Endodermal cell (in vitro differentiated cells): ENCODE results near the gene IBTK. TPM values are rescaled to one million over a fixed set of nuclear protein-coding genes. Genes with fewer than 3 reads are reported as not detected.
A peak's percentile ranks its signal among the peaks of the same experiment; 100 is the strongest.

Source experiments
- DNase-seq: peaks from one replicate; pipeline ENCODE4 v3.0.0-alpha.2; 2017
- H3K27ac ChIP-seq: 2 replicates; pipeline ENCODE4 v1.5.1; 2013; ENCODE audit warnings: mild to moderate bottlenecking, low read depth, low read length, moderate library complexity
- H3K27me3 ChIP-seq: 2 replicates; pipeline ENCODE4 v1.6.1; 2013; ENCODE audit warnings: mild to moderate bottlenecking, low read length, moderate library complexity; ENCODE audit not compliant: insufficient read depth, control insufficient read depth, poor library complexity, severe bottlenecking
- H3K36me3 ChIP-seq: 2 replicates; pipeline ENCODE4 v1.7.0; 2013; ENCODE audit warnings: mild to moderate bottlenecking, low read length, moderate library complexity; ENCODE audit not compliant: control insufficient read depth, insufficient read depth
- H3K4me1 ChIP-seq: one replicate; pipeline ENCODE4 v1.7.0; 2013; ENCODE audit warnings: low read length; ENCODE audit not compliant: control insufficient read depth, insufficient read depth
- H3K4me3 ChIP-seq: 2 replicates; pipeline ENCODE4 v1.5.1; 2013; ENCODE audit warnings: mild to moderate bottlenecking, low read length, moderate library complexity
- H3K9ac ChIP-seq: 2 replicates; pipeline ENCODE4 v1.6.1; 2013; ENCODE audit warnings: mild to moderate bottlenecking, low read length, moderate library complexity; ENCODE audit not compliant: poor library complexity, severe bottlenecking; ENCODE audit errors: extremely low read depth
- H3K9me3 ChIP-seq: 2 replicates; pipeline ENCODE4 v1.6.1; 2013; ENCODE audit warnings: mild to moderate bottlenecking, low read length, moderate library complexity; ENCODE audit not compliant: control insufficient read depth
- H3K27ac Mint-ChIP-seq: 2 replicates; pipeline ENCODE4 v1.8.0; 2020; ENCODE audit warnings: mixed read lengths
- H3K27me3 Mint-ChIP-seq: 2 replicates; pipeline ENCODE4 v1.8.0; 2021; ENCODE audit warnings: mild to moderate bottlenecking, mixed read lengths; ENCODE audit not compliant: insufficient read depth
- H3K36me3 Mint-ChIP-seq: 2 replicates; pipeline ENCODE4 v1.8.0; 2020; ENCODE audit warnings: low read depth, mixed read lengths
- H3K4me1 Mint-ChIP-seq: 2 replicates; pipeline ENCODE4 v1.8.0; 2020; ENCODE audit warnings: mixed read lengths
- H3K4me3 Mint-ChIP-seq: 2 replicates; pipeline ENCODE4 v1.8.0; 2020; ENCODE audit warnings: mild to moderate bottlenecking, moderate library complexity, mixed read lengths
- H3K9me3 Mint-ChIP-seq: 2 replicates; pipeline ENCODE4 v1.8.0; 2020; ENCODE audit warnings: mild to moderate bottlenecking, mixed read lengths
- WGBS, 2 experiments: methylation state at CpG; one replicate each; pipeline versions ENCODE4 v1.1.5 to v1.1.7; 2013; ENCODE audit warnings: missing lambda C conversion rate in 2 of 2, mixed read lengths in 1 of 2; ENCODE audit not compliant: insufficient coverage in 1 of 2, insufficient read length in 1 of 2; 5-methylcytosine and 5-hydroxymethylcytosine counted together
- total RNA-seq, 2 donors: library from RNA; stranded (reverse); fragmentation: NEBNext Ultra II Directional in 1 of 2; extraction: Animal tissue kit (Norgen Biotek cat#: 25700) in 1 of 2; gene quantifications; 2 replicates in 1 of 2; 3 replicates in 1 of 2; pipeline ENCODE4 v1.2.1, GENCODE V29; 2021
- TF ChIP-seq, protein P1 (sequence below): fragments of 200-600 bp; sonication (generic); conservative IDR thresholded peaks from 2 replicates; pipeline ENCODE4 v1.5.0; 2021; ENCODE audit warnings: antibody characterized with exemption, mild to moderate bottlenecking

The IBTK gene
- total RNA-seq, 2 donors from 2014 or later = 35.8 to 46.2 TPM

DNA sequence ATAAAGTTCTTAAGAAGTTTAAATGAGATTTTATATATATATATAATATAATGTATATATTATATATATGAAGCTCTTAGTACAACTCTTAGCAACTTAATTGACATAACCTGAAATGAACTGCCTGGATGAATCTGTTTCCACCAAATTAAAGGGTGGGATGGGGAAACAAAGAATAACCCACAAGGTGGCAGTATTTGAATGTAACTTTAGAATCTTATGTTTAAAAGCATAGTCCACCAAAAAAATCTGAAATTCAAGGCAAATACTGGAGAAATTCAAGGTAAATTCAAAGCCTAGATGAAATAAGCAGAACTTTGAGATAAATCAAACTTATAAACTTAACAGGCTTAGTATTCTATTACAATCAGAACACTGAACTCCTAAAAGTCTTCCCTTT, 4.4 kb upstream of the IBTK start:
- H3K27me3 ChIP-seq = no peaks in the 10 kb centered on the region
- Mint-ChIP-seq H3K27me3 (no peaks in the 10 kb centered on the region), H3K9me3 (peaks cover 3% of the 10 kb centered on the region), H3K36me3 (no peaks in the 10 kb centered on the region), H3K4me1 (peaks cover 32% of the 10 kb centered on the region), H3K4me3 (no peak overlapping the region), H3K27ac (no peak overlapping the region)
- peaks cover 4% of the 10 kb centered on the region for H3K4me1 ChIP-seq
- TF ChIP-seq, protein P1, sequence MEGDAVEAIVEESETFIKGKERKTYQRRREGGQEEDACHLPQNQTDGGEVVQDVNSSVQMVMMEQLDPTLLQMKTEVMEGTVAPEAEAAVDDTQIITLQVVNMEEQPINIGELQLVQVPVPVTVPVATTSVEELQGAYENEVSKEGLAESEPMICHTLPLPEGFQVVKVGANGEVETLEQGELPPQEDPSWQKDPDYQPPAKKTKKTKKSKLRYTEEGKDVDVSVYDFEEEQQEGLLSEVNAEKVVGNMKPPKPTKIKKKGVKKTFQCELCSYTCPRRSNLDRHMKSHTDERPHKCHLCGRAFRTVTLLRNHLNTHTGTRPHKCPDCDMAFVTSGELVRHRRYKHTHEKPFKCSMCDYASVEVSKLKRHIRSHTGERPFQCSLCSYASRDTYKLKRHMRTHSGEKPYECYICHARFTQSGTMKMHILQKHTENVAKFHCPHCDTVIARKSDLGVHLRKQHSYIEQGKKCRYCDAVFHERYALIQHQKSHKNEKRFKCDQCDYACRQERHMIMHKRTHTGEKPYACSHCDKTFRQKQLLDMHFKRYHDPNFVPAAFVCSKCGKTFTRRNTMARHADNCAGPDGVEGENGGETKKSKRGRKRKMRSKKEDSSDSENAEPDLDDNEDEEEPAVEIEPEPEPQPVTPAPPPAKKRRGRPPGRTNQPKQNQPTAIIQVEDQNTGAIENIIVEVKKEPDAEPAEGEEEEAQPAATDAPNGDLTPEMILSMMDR = peak; percentile 77
- DNase-seq = no peak
- H3K27ac ChIP-seq = no peak overlapping the region
- no peak overlapping the region for H3K4me3 ChIP-seq
- H3K36me3 ChIP-seq = no peaks in the 10 kb centered on the region
- H3K9me3 ChIP-seq = peaks cover 6% of the 10 kb centered on the region
- H3K9ac ChIP-seq = no peak overlapping the region

- Mint-ChIP-seq H3K27ac (no peak overlapping the region), H3K9me3 (peaks cover 3% of the 10 kb centered on the region), H3K4me3 (no peak overlapping the region), H3K4me1 (peaks cover 39% of the 10 kb centered on the region), H3K27me3 (no peaks in the 10 kb centered on the region), H3K36me3 (peaks cover 8% of the 10 kb centered on the region)
- Histone ChIP-seq H3K4me3 (no peak overlapping the region), H3K9ac (no peak overlapping the region), H3K27me3 (no peaks in the 10 kb centered on the region), H3K27ac (no peak overlapping the region), H3K9me3 (peaks cover 6% of the 10 kb centered on the region), H3K4me1 (peaks cover 10% of the 10 kb centered on the region), H3K36me3 (peaks cover 12% of the 10 kb centered on the region)
- DNase-seq = no peak
- WGBS, 2 experiments = 87 to 94% methylated on average over 5 to 12 of the region's 12 CpGs
- TF ChIP-seq, protein P1 = no peak
These were observed 2.1 kb upstream of the IBTK start for GRCh38 chr6:82249381-82250253.

- no peak for DNase-seq
These were observed 760 bp upstream of the IBTK start for GRCh38 chr6:82248273-82248735.

More at GRCh38 chr6:82248273-82248735, 760 bp upstream of the IBTK start:
- Histone ChIP-seq H3K36me3 (peaks cover 24% of the 10 kb centered on the region), H3K4me3 (peak overlapping the region; percentile 96), H3K9me3 (peaks cover 10% of the 10 kb centered on the region), H3K27ac (peak overlapping the region; percentile 94), H3K9ac (peak overlapping the region; percentile 91), H3K4me1 (peaks cover 10% of the 10 kb centered on the region), H3K27me3 (no peaks in the 10 kb centered on the region)
- Mint-ChIP-seq H3K4me3 (peak overlapping the region; percentile 78), H3K9me3 (peaks cover 3% of the 10 kb centered on the region), H3K27me3 (no peaks in the 10 kb centered on the region), H3K4me1 (peaks cover 44% of the 10 kb centered on the region), H3K27ac (peak overlapping the region; percentile 95), H3K36me3 (peaks cover 20% of the 10 kb centered on the region)
- TF ChIP-seq, protein P1 = no peak
- 30 to 44% methylated on average over 10 of the region's 10 CpGs for WGBS, 2 experiments
